Right ventricle myocardium superior (tissue), 1 donor: ENCODE results near the gene IRAK2. TPM values are rescaled to one million over a fixed set of nuclear protein-coding genes. Genes with fewer than 3 reads are reported as not detected.

Source experiments
- ATAC-seq: fragments of 200-7000 bp; cut with Tn5 transposase; one replicate; pipeline ENCODE4 v1.9.1; 2020; ENCODE audit warnings: mild to moderate bottlenecking; ENCODE audit not compliant: poor library complexity
- DNase-seq: peaks from one replicate; pipeline ENCODE4 v3.0.0-alpha.2; 2020
- intact Hi-C: fragments of 100-400 bp; cut with DNase I; formaldehyde crosslinking; loops from one replicate; pipeline ENCODE4 v1.11.2; 2022
- total RNA-seq: library from RNA; stranded (reverse); fragmentation: NEBNext Ultra II Directional; extraction: Animal tissue kit (Norgen Biotek cat#: 25700); gene quantifications from one replicate; pipeline ENCODE4 v1.2.1, GENCODE V29; 2021
- donor health status: DM: no; HTN: yes; CAD: no; lungs with severe emphysema.

The IRAK2 gene
- total RNA-seq, 1 donor from 2014 or later, result 1.7 TPM

- intact Hi-C loops, result no loop called here
- DNase-seq (no peak), ATAC-seq (no peak)
Measured at GRCh38 chr3:10287936-10288574, 123.3 kb downstream of the IRAK2 start.

- intact Hi-C loops, result no loop called here
- DNase-seq (no peak), ATAC-seq (no peak)
Measured at GRCh38 chr3:10288575-10288960, 123.8 kb downstream of the IRAK2 start.

- intact Hi-C loops, result no loop called here
- no peak for ATAC-seq
- DNase-seq, result no peak
Measured at GRCh38 chr3:10289077-10289476, 124.4 kb downstream of the IRAK2 start.

GRCh38 chr3:10289787-10290355 lies 125.2 kb downstream of the IRAK2 start:
- intact Hi-C loops, result no loop called here
- no peak for DNase-seq
- ATAC-seq, result no peak

GRCh38 chr3:10290481-10291176 lies 125.9 kb downstream of the IRAK2 start:
- ATAC-seq (no peak), DNase-seq (no peak)
- intact Hi-C loops, result no loop called here

- intact Hi-C loops, result no loop called here
- DNase-seq, result no peak
Measured at GRCh38 chr3:10291641-10292040, 126.9 kb downstream of the IRAK2 start.

GRCh38 chr3:10292505-10293419 lies 128.0 kb downstream of the IRAK2 start, which contains the start of gene GHRL:
Gene GHRL (minus strand): TSS chr3:10292947. CDS start chr3:10290180, 2,767 bp downstream.
- ATAC-seq, result no peak
- DNase-seq, result no peak
- intact Hi-C loops, result no loop called here

More at GRCh38 chr3:10291641-10292040, 126.9 kb downstream of the IRAK2 start:
- ATAC-seq, result no peak

Other genes starting within 250 kb of the IRAK2 start
- 33.2 TPM for gene IL17RC, start 247.8 kb upstream of the IRAK2 start, total RNA-seq
- gene CRELD1, start 231.1 kb upstream of the IRAK2 start, total RNA-seq, result 63.9 TPM
- gene PRRT3, start 212.5 kb upstream of the IRAK2 start, total RNA-seq, result 0.46 TPM
- gene EMC3, start 178.1 kb upstream of the IRAK2 start, total RNA-seq, result 108 TPM
- gene FANCD2, start 138.5 kb upstream of the IRAK2 start, total RNA-seq, result 2.0 TPM
- gene FANCD2OS, start 56.7 kb upstream of the IRAK2 start, total RNA-seq, result not detected
- gene BRK1, start 49.2 kb upstream of the IRAK2 start, total RNA-seq, result 92.6 TPM
- gene VHL, start 23.1 kb upstream of the IRAK2 start, total RNA-seq, result 11.2 TPM
- 16.4 TPM for gene TATDN2, start 83.5 kb downstream of the IRAK2 start, total RNA-seq
- gene GHRL, start 128.0 kb downstream of the IRAK2 start, total RNA-seq, result not detected
- gene SEC13, start 156.2 kb downstream of the IRAK2 start, total RNA-seq, result 50.2 TPM